Midbrain (tissue), 1 donor: ENCODE data around the gene TRIM74.
A peak's percentile ranks its signal among the peaks of the same experiment; 100 is the strongest.
"Not testable (repeated sequence)": the region's sequence is repeated elsewhere in the genome, so short reads cannot be mapped to it uniquely, and the experiment has no call there.

Source experiments
- DNase-seq: peaks from one replicate; lab custom pipeline; 2025; lab: John Stamatoyannopoulos, UW

Gene TRIM74

DNA sequence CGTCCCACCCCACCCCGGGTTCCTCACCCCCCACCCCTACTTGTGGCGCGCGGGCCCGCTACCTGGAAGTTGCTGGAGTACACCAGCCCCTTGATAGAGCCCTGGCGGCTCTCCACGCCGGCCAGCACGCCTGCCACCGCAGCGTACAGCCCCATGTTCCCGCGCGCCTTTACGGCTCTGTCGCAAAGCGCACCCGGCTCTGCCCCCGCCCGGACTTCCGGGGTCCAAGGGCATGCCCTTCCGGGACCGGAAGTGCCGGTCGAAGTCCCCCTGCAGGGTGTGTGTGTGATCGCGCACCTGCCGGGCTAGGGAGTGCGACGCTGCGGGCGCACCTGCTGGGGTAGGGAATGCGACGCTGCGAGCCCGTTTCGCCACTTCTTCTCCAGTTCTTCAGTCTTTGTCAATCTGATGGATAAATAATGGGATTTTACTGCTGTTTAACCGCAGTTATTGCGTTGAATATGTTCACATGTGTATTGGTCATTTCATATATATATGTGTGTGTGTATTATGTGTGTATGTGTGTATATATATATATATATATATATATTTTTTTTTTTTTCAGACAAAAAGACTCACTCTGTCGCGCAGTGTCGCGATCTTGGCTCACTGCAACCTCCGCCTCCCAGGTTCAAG, 14.6 kb downstream of the TRIM74 start:
- DNase-seq = not testable (repeated sequence)

DNA sequence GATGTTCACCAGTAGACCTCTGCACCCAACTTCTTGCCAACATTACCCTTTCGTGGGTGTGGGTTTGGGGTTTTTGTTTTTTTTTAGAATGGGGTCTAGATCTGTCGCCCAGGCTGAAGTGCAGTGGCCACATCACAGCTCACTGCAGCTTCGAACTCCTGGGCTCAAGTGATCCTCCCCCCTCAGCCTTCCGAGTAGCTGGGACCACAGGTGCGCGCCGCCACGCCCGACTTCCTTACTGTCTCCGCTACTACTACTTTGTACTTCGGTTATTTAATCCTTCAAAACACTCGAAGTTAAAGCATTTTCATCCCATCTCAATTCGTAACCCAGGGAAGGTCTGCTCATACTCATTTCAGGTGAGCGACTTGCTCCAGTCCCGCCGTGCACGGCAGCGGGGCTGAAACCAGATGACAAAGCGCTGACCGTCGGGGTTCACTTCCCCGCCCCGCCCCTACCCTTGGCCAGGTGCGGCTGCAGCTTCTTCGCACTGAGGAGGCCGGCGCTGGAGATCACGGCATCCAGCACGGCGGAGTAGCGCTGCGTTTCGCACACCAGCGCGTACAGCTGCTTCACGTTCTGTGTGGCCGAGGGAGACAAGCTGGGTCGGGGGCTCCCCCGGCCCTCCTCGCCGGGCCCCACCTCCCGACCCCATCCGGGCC, 15.2 kb downstream of the TRIM74 start:
- not testable (repeated sequence) for DNase-seq

DNA sequence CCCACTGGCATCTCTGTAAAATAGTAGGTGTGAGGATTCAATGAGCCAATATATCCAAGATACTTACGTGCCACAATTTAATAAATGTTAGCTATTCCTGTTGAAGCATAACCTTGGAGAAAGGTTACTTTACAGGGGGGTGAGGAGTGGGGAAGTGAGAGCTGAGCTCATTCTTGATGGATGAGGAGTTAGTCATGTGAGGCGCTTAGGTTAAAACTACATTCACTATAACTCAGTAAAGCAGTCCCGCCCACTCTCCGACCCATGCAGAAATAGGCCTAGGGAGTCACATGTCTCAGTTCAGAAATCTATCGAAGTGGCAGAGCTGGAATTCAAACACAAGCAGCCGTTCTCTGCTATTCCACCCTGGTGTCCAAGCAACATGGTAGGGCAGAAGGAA, 18.8 kb downstream of the TRIM74 start:
- DNase-seq = not testable (repeated sequence)

DNA sequence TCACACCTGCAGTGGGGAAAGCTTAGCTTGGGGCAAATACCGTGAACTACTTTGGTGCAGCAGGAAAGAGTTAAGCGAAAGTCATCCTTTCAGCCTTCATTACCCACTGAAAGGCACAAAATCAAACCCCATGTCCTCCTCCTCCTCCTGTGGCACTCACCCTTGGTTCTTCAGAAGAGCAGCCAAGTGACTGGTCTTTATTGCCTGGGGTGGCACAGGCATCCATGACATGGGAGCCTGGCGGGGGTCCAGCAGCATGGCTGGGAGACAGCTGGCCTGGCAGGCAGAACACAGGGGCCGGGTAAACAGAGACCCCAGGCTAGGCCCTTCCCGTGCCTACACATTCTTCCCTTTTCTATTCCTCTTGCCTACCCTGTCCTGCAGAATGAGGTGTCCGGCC, 19.6 kb downstream of the TRIM74 start:
- not testable (repeated sequence) for DNase-seq

DNA sequence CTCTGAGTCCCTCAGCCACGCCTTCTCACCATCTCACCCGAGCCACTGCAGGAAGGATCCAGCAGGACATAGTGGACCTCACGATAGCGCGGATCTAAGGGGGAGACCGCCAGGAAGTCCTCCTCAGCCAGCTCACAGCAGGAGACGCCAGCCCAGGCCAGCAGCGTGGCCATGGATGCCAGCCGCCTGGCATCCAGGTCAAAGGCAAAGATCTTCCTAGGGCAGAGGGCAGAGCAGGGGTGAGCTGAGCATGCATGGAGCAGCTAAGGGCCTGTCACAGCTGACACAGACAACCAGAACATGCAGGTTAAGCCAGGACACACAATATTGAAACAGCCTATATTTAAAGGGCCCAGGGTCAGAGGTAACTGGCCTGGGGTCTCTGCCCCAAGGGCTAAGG, 20.0 kb downstream of the TRIM74 start:
- not testable (repeated sequence) for DNase-seq

DNA sequence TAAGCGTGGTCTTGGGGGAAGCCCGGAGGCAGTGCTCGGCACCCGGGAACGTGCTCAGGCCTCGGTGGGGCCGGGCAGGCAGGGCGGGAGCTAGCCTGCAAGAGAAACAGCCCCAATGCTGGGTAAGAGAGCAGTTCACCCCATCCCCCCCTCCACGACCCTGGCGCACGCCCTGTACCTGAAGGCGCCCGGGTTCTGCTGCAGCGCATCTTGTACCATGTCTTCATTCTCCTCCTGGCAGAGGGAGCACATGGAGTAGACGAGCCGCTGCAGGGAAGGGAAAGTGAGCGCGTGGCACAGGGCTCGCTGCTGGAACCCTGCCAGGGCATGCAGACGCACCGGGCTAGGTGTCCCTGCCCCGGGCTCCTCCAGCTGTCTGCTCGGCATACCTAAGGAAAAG, 20.6 kb downstream of the TRIM74 start:
- not testable (repeated sequence) for DNase-seq

DNA sequence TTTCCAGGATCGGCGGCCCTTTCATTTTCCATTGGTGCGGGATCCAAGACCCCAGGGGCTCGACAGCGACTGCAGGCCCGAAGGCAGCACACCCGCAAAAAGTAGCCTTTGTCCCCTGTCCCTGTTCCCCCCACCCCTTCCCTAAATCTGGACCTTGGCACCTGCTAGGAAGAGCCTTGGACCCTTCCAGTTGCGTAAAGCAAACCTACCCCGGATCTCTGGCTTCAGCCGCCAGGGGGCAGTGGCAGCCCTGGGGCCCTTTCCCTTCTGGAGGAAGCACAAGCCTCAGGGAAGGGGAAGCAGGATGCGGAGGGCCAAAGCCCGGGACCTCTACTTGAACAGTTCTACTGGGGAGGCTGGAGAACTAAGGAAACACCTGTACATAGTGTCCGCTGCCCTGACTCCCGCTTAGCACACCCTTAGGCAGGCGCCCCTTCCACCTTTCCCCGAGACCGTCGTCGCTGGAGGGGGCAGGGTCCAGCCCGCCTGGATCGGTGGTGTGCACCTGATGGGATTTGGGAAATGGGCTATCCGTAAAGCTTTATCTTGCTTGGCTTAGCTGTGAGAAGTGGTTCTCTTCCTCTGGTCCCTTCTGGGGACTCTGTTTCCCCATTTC, 23.0 kb downstream of the TRIM74 start:
- DNase-seq = not testable (repeated sequence)

DNA sequence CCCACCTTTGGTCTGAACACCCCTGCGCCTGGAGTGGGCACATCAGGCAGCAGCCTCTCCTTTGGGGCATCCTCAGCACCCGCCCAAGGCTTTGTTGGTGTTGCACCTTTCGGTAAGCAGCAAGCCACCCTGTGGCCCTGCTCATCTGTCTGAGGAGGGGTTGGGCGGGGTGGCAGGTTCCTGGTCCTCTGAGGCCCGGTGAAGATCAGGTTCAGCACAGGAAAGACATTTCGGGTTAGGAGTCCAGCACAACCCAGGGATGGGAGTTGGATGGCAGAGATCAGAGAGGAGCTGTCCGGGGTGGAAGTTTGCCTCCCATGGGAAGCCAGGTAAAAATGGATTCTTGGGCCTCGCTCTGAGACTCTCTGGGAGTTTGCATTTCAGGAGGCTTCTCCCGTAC, 23.7 kb downstream of the TRIM74 start:
- not testable (repeated sequence) for DNase-seq

DNA sequence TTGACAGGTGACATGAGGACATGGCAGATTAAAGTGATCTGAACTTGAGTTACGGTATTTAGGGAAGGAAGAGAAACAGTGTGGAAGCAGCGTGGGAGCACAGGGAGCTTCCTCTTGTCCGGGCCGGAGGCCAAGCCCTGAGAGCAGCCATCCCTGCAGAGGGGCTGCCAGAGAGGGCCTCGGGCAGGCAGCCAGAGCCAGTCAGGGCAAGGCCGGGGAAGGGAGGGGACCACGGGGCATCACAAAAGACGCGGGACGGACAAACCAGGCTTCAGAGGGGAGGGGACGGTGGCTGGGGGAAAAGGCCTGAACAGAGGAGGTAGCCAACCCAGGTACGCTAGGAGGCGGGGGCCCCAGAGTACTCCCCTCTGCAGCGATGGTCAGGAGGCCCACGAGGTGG, 24.3 kb downstream of the TRIM74 start:
- not testable (repeated sequence) for DNase-seq

DNA sequence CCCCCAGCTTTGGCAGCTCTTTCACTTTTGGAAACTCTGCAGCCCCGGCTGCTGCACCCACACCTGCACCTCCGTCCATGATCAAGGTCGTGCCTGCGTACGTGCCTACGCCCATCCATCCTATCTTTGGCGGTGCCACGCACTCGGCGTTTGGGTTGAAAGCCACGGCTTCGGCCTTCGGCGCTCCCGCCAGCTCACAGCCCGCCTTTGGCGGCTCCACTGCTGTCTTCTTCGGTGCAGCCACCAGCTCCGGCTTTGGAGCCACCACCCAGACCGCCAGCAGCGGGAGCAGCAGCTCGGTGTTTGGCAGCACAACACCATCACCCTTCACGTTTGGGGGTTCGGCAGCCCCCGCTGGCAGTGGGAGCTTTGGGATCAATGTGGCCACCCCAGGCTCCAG, 26.3 kb downstream of the TRIM74 start:
- DNase-seq = not testable (repeated sequence)

DNA sequence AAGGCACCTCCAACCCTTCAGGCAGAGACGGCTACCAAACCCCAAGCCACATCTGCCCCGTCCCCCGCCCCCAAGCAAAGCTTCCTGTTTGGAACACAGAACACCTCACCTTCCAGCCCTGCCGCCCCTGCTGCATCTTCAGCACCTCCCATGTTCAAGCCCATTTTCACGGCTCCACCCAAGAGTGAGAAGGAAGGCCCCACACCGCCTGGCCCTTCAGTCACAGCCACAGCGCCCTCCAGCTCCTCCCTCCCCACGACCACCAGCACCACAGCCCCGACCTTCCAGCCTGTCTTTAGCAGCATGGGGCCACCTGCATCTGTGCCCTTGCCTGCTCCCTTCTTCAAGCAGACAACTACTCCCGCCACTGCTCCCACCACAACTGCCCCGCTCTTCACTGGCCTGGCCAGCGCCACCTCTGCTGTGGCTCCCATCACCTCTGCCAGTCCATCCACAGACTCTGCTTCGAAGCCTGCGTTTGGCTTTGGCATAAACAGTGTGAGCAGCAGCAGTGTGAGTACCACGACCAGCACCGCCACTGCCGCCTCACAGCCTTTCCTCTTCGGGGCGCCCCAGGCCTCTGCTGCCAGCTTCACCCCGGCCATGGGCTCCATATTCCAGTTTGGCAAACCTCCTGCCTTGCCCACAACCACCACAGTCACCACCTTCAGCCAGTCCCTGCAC, 27.1 kb downstream of the TRIM74 start:
- not testable (repeated sequence) for DNase-seq

DNA sequence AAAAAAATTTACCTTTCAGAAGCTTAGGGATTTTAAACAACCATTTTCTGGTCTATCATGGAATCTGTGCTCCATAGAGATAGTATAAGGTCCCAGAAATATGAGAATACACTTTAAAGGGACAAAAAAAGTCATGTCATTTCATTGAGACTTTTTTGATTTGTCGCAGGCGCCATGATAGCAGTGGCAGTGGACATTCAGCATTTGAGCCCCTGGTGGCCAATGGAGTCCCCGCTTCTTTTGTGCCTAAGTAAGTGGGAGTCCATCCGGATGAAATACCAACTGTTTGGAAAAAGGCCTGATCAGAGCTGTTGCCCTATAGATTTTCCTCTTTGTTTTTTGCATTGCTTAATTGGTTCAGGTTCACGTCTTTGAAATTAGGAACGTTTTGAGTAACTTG, 41.0 kb downstream of the TRIM74 start:
- DNase-seq = not testable (repeated sequence)

DNA sequence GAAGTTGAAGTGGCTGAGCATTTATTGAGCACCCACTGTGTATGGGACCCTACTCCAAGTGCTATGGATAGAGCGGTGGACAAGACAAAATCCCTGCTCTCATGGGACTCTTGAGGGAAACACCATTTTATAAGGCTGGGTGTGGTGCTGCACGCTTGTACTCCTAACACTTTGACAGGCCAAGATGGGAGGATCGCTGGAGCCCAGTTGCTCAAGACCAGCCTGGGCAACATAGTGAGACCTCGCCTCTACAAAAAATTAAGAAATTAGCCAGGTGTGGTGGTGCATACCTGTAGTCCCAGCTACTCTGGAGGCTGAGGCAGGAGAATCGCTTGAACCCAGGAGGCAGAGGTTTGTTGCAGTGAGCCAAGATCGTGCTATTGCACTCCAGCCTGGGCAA, 41.5 kb downstream of the TRIM74 start:
- DNase-seq = not testable (repeated sequence)

DNA sequence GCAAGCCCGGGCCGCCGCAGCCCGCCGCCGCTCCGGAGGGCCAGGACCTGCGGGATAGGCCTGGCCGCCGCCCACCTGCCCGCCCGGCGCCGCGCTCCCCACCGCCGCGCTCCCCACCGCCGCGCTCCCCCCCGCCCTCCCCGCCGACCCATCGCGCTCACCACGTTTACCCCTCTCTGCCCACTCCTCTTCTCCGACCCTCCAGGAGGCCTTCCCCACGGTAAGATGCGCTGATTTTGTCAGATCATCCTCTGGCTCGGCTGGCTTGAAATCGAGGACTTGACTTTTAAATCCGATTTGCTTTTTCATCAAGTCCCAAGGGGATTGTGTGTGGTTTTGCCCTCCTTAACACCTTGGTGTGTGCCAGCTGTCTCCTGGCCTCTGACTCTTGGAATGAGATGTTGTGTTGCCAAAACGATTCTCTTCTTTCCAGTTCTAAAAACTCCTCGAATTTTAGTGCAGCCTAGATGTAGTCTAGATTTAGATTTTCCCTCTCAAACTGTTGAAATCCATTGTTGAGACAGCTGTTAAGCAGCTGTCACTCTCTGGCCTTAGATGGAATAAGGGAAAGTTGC, 43.6 kb downstream of the TRIM74 start:
- DNase-seq = no peak

DNA sequence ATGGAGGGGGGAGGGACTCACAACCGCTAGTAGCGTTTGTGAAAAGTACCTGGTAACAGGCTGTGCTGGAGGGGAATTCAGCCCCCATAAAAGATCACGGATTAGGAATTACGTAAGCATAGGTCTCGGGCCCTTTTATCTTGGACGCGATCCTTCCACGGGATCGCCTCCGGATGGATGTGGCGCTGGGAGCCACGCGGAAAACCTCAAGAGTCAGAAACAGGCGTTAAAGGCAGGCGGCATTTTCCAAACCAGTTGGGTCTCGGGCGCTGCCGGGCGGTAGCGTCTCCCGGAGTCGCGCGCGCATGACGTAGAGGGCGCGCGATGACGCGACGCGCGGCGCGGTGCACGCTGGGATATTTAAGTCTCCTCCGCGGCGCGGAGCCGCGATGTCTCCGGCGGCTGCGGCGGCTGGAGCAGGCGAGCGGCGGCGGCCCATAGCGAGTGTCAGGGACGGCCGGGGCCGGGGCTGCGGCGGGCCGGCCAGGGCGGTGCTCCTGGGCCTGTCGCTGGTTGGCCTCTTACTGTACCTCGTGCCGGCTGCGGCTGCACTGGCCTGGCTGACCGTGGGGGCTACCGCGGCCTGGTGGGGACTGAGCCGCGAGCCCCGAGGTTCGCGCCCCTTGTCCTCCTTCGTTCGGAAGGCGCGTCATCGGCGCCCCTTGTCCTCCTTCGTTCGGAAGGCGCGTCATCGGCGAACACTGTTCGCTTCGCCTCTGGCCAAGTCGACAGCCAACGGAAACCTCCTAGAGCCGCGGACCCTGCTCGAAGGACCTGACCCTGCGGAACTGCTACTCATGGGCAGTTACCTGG, 44.3 kb downstream of the TRIM74 start, which contains the start of gene POM121:
POM121 (plus strand) TSS at position 363 of the 813 bp plus-strand sequence; CDS start at position 390, 27 bp downstream.
- peak; percentile 90 for DNase-seq

DNA sequence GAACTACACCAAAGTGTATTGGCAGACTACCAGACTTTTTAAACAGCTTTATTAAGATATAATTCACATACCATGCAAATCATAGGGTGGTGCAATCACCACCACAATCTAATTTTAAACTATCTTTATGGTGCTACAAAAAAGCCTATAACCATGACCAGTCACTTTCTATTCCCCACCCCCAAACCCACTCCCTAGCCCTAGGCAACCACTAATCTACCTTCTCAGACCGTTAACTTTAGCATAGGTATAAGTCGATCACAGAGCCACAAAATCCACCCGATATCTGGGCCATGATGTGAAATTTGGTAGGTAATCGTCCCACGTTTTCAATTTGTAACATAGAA, 44.9 kb downstream of the TRIM74 start:
- DNase-seq = no peak

DNA sequence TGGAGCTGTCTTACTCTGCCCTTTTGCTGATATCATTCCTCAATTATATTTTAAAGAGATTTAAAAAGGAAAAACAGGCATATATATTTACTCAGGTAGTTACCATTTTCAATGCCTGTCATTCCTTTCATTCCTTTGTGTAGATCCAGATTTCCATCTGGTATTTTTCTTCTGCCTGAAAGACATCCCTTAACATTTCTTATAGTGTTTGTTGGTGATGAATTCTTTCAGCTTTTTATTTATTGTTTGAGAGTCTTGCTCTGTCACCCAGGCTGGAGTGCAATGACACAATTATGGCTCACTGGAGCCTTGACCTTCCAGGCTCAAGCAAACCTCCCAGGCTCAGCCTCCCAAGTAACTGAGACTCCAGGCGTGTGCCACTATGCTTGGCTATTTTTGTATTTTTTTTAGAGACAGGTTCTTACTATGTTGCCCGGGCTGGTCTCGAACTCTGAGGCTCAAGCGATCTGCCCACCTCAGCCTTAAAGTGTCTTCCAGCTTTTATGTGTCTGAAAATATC, 50.0 kb downstream of the TRIM74 start:
- no peak for DNase-seq

DNA sequence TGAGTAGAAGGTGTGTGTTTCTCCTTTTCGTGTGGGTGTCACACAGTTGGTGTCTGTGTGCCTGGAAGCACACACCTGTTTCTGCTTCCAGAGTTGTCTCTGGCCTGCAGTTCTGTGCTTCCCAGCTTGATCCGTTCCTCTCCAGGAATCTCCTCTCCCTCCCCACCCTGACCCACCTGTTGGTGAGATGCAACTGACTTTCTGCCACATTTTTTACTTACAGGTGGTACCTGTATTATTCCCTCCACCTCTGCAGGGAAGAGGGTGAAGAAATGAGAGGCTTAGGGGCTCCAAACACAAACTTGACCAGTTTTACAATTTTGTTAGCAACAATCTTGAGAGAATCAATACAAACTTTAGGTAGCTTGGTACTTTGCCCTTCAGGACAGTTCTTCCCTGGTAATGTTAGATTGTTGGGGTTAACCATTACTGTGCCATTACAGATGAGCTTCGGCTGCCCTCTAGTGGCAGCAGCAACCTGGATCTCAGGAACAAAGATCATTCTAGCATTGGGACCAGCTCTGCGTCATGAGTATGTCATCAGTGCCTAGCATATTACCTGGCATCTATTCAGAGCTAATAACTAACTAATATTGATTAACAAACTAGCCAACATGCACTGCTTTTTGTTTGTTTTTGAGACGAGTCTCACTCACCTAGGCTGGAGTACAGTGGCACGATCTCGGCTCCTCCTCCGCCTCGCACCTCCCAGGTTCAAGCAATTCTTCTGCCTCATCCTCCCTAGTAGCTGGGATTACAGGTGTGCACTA, 54.3 kb downstream of the TRIM74 start:
- DNase-seq = not testable (repeated sequence)

DNA sequence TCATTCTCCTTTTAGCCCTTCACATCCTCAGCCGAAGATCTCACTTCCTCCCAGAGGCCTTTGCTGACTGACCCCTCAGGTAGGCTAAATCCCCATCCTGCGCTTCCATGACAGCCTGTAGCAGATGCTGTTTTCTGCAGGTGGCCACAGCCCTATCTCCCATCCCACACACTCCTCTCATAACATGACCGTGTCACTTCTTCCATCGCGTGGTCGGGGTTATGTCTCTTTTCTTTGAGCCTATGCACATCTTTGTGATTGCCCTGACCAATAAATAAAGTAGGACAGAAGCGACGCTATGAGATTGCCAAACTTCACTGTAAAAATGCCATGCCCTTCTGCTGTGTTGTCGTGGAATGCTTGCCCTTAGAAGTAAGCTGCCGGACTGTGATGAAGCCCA, 55.5 kb downstream of the TRIM74 start:
- not testable (repeated sequence) for DNase-seq

DNA sequence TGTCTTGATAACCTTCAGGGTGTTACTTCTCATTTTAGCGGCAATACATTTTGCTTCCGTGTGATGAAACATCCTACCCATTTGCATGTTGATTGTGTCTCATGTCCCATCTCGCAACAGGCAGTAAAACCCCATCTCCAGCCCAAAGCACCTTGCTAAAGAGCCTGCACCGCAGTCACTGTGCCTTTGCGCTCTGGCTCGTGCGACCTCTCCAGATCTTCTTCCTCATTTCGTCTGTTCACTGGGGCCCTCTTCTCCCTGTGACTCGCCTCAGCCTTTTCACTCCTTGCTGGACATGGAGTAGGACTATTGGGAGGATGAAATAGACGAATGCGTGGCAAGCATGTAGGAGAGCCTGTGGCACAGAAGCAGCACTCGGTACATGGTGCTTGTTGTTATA, 57.9 kb downstream of the TRIM74 start:
- not testable (repeated sequence) for DNase-seq
